GM12878 (cell line): ENCODE measurements around the gene TSPO. TPM values are rescaled to one million over a fixed set of nuclear protein-coding genes. Genes with fewer than 3 reads are reported as not detected.

Experiments
- ATF2 ChIP-seq: IDR thresholded peaks from 2 replicates; pipeline ENCODE4 v1.6.1; 2012; ENCODE audit warnings: low read length, inconsistent platforms
- CBFB ChIP-seq: IDR thresholded peaks from 2 replicates; pipeline ENCODE4 v1.6.1; 2016; ENCODE audit warnings: antibody characterized with exemption, low read depth
- CBX5 ChIP-seq: sonication (generic); IDR thresholded peaks from 2 replicates; pipeline ENCODE4 v1.6.1; 2016; ENCODE audit warnings: low read depth, moderate library complexity, mild to moderate bottlenecking, inconsistent platforms
- CREM ChIP-seq: IDR thresholded peaks from 2 replicates; pipeline ENCODE4 v1.6.1; 2014; ENCODE audit warnings: antibody characterized with exemption, low read depth
- CTCF ChIP-seq, 3 experiments: IDR thresholded peaks in 2 of 3; conservative IDR thresholded peaks in 1 of 3; 2 replicates each; pipeline ENCODE4 v1.5.1; 2011; ENCODE audit warnings: low read depth in 3 of 3, low read length in 3 of 3, mild to moderate bottlenecking in 3 of 3, control low read depth in 2 of 3, moderate library complexity in 2 of 3, inconsistent platforms in 1 of 3, mixed read lengths in 1 of 3; ENCODE audit not compliant: control insufficient read depth in 2 of 3, insufficient read depth in 1 of 3; ENCODE audit errors: extremely low read depth in 1 of 3
- E2F4 ChIP-seq: IDR thresholded peaks from 2 replicates; pipeline ENCODE4 v1.6.1; 2012; ENCODE audit warnings: low read depth, low read length, improper control_type of control experiment
- ELK1 ChIP-seq: IDR thresholded peaks from 2 replicates; pipeline ENCODE4 v1.6.1; 2012; ENCODE audit warnings: low read depth, low read length, improper control_type of control experiment
- FOXM1 ChIP-seq: IDR thresholded peaks from 2 replicates; pipeline ENCODE4 v1.6.1; 2012; ENCODE audit warnings: low read depth, mild to moderate bottlenecking, inconsistent platforms, low read length, moderate library complexity
- GATAD2B ChIP-seq: fragments of 450-650 bp; conservative IDR thresholded peaks from 2 replicates; pipeline ENCODE4 v1.6.1; 2017; ENCODE audit warnings: low read depth, mild to moderate bottlenecking, moderate library complexity
- HCFC1 ChIP-seq: fragments of 150-350 bp; IDR thresholded peaks from 2 replicates; pipeline ENCODE4 v1.6.1; 2014; ENCODE audit warnings: low read length
- HDAC6 ChIP-seq: fragments of 200-600 bp; sonication (generic); IDR thresholded peaks from one replicate; pipeline ENCODE4 v1.8.0; 2017; ENCODE audit warnings: antibody characterized with exemption; ENCODE audit not compliant: unreplicated experiment
- IKZF1 ChIP-seq: fragments of 450-650 bp; conservative IDR thresholded peaks from 2 replicates; pipeline ENCODE4 v1.6.1; 2017; ENCODE audit warnings: antibody characterized with exemption, mild to moderate bottlenecking
- IKZF2 ChIP-seq, 2 experiments: fragments of 450-650 bp; IDR thresholded peaks; 2 replicates each; pipeline ENCODE4 v1.6.1; 2017; ENCODE audit warnings: mild to moderate bottlenecking in 2 of 2, moderate library complexity in 2 of 2
- MEF2A ChIP-seq: IDR thresholded peaks from 2 replicates; pipeline ENCODE4 v1.6.1; 2011; ENCODE audit warnings: low read depth, mild to moderate bottlenecking, low read length, moderate library complexity; ENCODE audit not compliant: insufficient read depth
- MEF2B ChIP-seq: fragments of 450-650 bp; IDR thresholded peaks from 2 replicates; pipeline ENCODE4 v1.6.1; 2018; ENCODE audit warnings: mild to moderate bottlenecking, moderate library complexity; ENCODE audit not compliant: partially characterized antibody, poor library complexity, severe bottlenecking
- MTA3 ChIP-seq: IDR thresholded peaks from 2 replicates; pipeline ENCODE4 v1.6.1; 2012; ENCODE audit warnings: low read length, inconsistent platforms, borderline replicate concordance
- NRF1 ChIP-seq: conservative IDR thresholded peaks from 2 replicates; pipeline ENCODE4 v1.6.1; 2011; ENCODE audit warnings: mild to moderate bottlenecking, low read depth, low read length, improper control_type of control experiment
- RB1 ChIP-seq: fragments of 450-650 bp; formaldehyde crosslinking; IDR thresholded peaks from 2 replicates; pipeline ENCODE4 v1.6.1; 2017; ENCODE audit warnings: mild to moderate bottlenecking, borderline replicate concordance
- RBBP5 ChIP-seq: fragments of 200-600 bp; sonication (generic); conservative IDR thresholded peaks from 2 replicates; pipeline ENCODE4 v1.6.1; 2016
- RELA ChIP-seq: fragments of 450-650 bp; IDR thresholded peaks from 2 replicates; pipeline ENCODE4 v1.8.0; 2014; ENCODE audit warnings: borderline replicate concordance; ENCODE audit not compliant: partially characterized antibody
- RUNX3 ChIP-seq: IDR thresholded peaks from 2 replicates; pipeline ENCODE4 v1.6.1; 2012; ENCODE audit warnings: low read length, inconsistent platforms
- SMARCA5 ChIP-seq: fragments of 450-650 bp; IDR thresholded peaks from 2 replicates; pipeline ENCODE4 v1.6.1; 2017; ENCODE audit warnings: mild to moderate bottlenecking
- SPI1 ChIP-seq: IDR thresholded peaks from 2 replicates; pipeline ENCODE4 v1.6.1; 2011; ENCODE audit warnings: low read depth, mild to moderate bottlenecking, low read length, moderate library complexity, borderline replicate concordance; ENCODE audit not compliant: insufficient read depth
- TCF3 ChIP-seq: IDR thresholded peaks from 2 replicates; pipeline ENCODE4 v1.6.1; 2012; ENCODE audit warnings: low read depth, mild to moderate bottlenecking, low read length, borderline replicate concordance; ENCODE audit not compliant: insufficient read depth
- YBX1 ChIP-seq: fragments of 450-650 bp; IDR thresholded peaks from 2 replicates; pipeline ENCODE4 v1.6.1; 2016; ENCODE audit warnings: antibody characterized with exemption
- ZNF207 ChIP-seq: fragments of 450-650 bp; IDR thresholded peaks from 2 replicates; pipeline ENCODE4 v1.6.1; 2014; ENCODE audit warnings: antibody characterized with exemption, mild to moderate bottlenecking, borderline replicate concordance
- polyA plus RNA-seq, 11 experiments: library from polyadenylated mRNA; depleted of rRNA in 4 of 11; unstranded in 6 of 11; stranded (reverse) in 5 of 11; fragments of >200 nt; fragmentation: Nextera tagmentation in 4 of 11; fragmentation: Illumina TruSeq in 1 of 11; extraction: Ambion mirVana in 4 of 11; extraction: Trizol in 1 of 11; gene quantifications; 1 replicate in 1 of 11; 2 replicates in 10 of 11; pipeline versions ENCODE4 v1.2.1 to v1.2.3, GENCODE V29; 2011 to 2016; ENCODE audit warnings: inconsistent platforms in 2 of 11, missing spikeins in 2 of 11, low read depth in 1 of 11
- total RNA-seq, 4 experiments: library from RNA; depleted of rRNA in 3 of 4; stranded (reverse); fragments of >200 nt in 3 of 4; fragmentation: Illumina TruSeq in 1 of 4; extraction: Trizol in 1 of 4; gene quantifications; 2 replicates each; pipeline versions ENCODE4 v1.2.1 to v1.2.3, GENCODE V29; 2013 to 2021

The TSPO gene
- total and polyA plus RNA-seq, 10 of the 15 experiments (the other 5 are each of a cell fraction or from before 2014, with no cell fraction given) = 1.4 to 50.5 (median 18.8) TPM

- TF ChIP-seq ELK1 (peak; percentile 81), SPI1 (no peak), ATF2 (no peak), RELA (peak; percentile 92), GATAD2B (peak; percentile 89; the same call in 1 of the 2 replicates), RBBP5 (no peak), IKZF1 (peak; percentile 92), SMARCA5 (no peak; the same call in 1 of the 2 replicates), MTA3 (peak; percentile 22; the same call in 1 of the 2 replicates), HDAC6 (peak; percentile 60), HCFC1 (peak; percentile 68), CBX5 (0 out of 2 replicates have a peak, but pooled peaks have one; percentile 65), MEF2B (peak; percentile 24), CTCF (IDR thresholded peaks at IDR 0.05 in 2 of 3, conservative IDR thresholded peaks at IDR 0.05 in 1 of 3; ENCODE audit: control insufficient read depth in 2 of 3, extremely low read depth in 1 of 3, insufficient read depth in 1 of 3, low read depth in 3 of 3, low read length in 3 of 3) (peak; percentile 48 to 73 (median 60); a peak in 5 of 6 replicates), YBX1 (no peak), TCF3 (no peak), NRF1 (peak; percentile 67), RB1 (peak; percentile 91), CBFB (peak; percentile 68; the same call in 1 of the 2 replicates), FOXM1 (no peak), MEF2A (no peak), RUNX3 (peak; percentile 89), E2F4 (peak; percentile 37; the same call in 1 of the 2 replicates), IKZF2 (IDR thresholded peaks at IDR 0.05) (peak in 1 of 2 experiments; percentile 22; a peak in 1 of 4 replicates), CREM (peak; percentile 80), ZNF207 (peak; percentile 99)
Observed at GRCh38 chr22:43187171-43188099, 36.1 kb downstream of the TSPO start (continued).
